Activated naive CD4-positive, alpha-beta T cell treated with anti-CD3 and anti-CD28 coated beads, Interleukin-2, amount 10 ng/mL, durations not matched to agents 7 days and 5 days (primary cell): Measurements from ENCODE around the gene ABCA9.
A peak's percentile ranks its signal among the peaks of the same experiment; 100 is the strongest.
"Not testable (repeated sequence)": the region's sequence is repeated elsewhere in the genome, so short reads cannot be mapped to it uniquely, and the experiment has no call there.

ENCODE experiments used
- CTCF ChIA-PET: fragments of 350-600 bp; sonication (Branson Sonifier 250); formaldehyde crosslinking; loops from one replicate; lab custom pipeline; 2021; ENCODE audit warnings: antibody characterized with exemption; lab: Charles Lee
- DNase-seq: peaks from one replicate; pipeline ENCODE4 v3.0.0-alpha.2; 2020
- H3K27ac Mint-ChIP-seq: one replicate; pipeline ENCODE4 v1.8.0; 2021; ENCODE audit warnings: mild to moderate bottlenecking, moderate library complexity, mixed read lengths
- H3K27me3 Mint-ChIP-seq: one replicate; pipeline ENCODE4 v1.8.0; 2021; ENCODE audit warnings: mild to moderate bottlenecking, mixed read lengths
- H3K36me3 Mint-ChIP-seq: one replicate; pipeline ENCODE4 v1.8.0; 2021; ENCODE audit warnings: mixed read lengths
- H3K4me1 Mint-ChIP-seq: one replicate; pipeline ENCODE4 v1.8.0; 2021; ENCODE audit warnings: mixed read lengths
- H3K4me3 Mint-ChIP-seq: one replicate; pipeline ENCODE4 v1.8.0; 2021; ENCODE audit warnings: mild to moderate bottlenecking, moderate library complexity, mixed read lengths
- H3K9me3 Mint-ChIP-seq: one replicate; pipeline ENCODE4 v1.8.0; 2021; ENCODE audit warnings: mixed read lengths

The ABCA9 gene

GRCh38 chr17:69075823-69076222, 15.1 kb upstream of the ABCA9 start:
- peaks cover 29% of the 10 kb centered on the region for H3K9me3 Mint-ChIP-seq
- H3K27me3 Mint-ChIP-seq = peaks cover 11% of the 10 kb centered on the region
- H3K36me3 Mint-ChIP-seq = peaks cover 11% of the 10 kb centered on the region
- H3K4me3 Mint-ChIP-seq = no peak overlapping the region
- peaks cover 11% of the 10 kb centered on the region for H3K4me1 Mint-ChIP-seq
- DNase-seq = no peak
- no peak overlapping the region for H3K27ac Mint-ChIP-seq
- CTCF ChIA-PET = no interaction called here

- H3K27ac Mint-ChIP-seq, H3K4me3 Mint-ChIP-seq, CTCF ChIA-PET, DNase-seq: not testable (repeated sequence)
- Mint-ChIP-seq H3K36me3 (peaks cover 13% of the 10 kb centered on the region), H3K4me1 (peaks cover 17% of the 10 kb centered on the region), H3K27me3 (peaks cover 18% of the 10 kb centered on the region), H3K9me3 (peaks cover 30% of the 10 kb centered on the region)
These were observed 12.7 kb upstream of the ABCA9 start for GRCh38 chr17:69073392-69073791.

GRCh38 chr17:69072803-69073256, 12.1 kb upstream of the ABCA9 start:
- Mint-ChIP-seq H3K27me3 (peaks cover 18% of the 10 kb centered on the region), H3K36me3 (peaks cover 13% of the 10 kb centered on the region), H3K9me3 (peaks cover 30% of the 10 kb centered on the region), H3K4me1 (peaks cover 21% of the 10 kb centered on the region)
- H3K4me3 Mint-ChIP-seq, CTCF ChIA-PET, H3K27ac Mint-ChIP-seq, DNase-seq: not testable (repeated sequence)

GRCh38 chr17:69071233-69071586, 10.5 kb upstream of the ABCA9 start:
- peaks cover 18% of the 10 kb centered on the region for H3K27me3 Mint-ChIP-seq
- H3K4me3 Mint-ChIP-seq = not testable (repeated sequence)

GRCh38 chr17:69070378-69071232, 9.9 kb upstream of the ABCA9 start:
- peaks cover 21% of the 10 kb centered on the region for H3K27me3 Mint-ChIP-seq
- H3K4me1 Mint-ChIP-seq = peaks cover 40% of the 10 kb centered on the region
- CTCF ChIA-PET = not testable (repeated sequence)
- peak overlapping the region; percentile 84 for H3K27ac Mint-ChIP-seq
- peak overlapping the region; percentile 43 for H3K4me3 Mint-ChIP-seq
- peaks cover 13% of the 10 kb centered on the region for H3K36me3 Mint-ChIP-seq
- DNase-seq = peak; percentile 46
- H3K9me3 Mint-ChIP-seq = peaks cover 24% of the 10 kb centered on the region

More at GRCh38 chr17:69071233-69071586, 10.5 kb upstream of the ABCA9 start:
- Mint-ChIP-seq H3K36me3 (peaks cover 13% of the 10 kb centered on the region), H3K4me1 (peaks cover 34% of the 10 kb centered on the region), H3K27ac (peak overlapping the region; percentile 84), H3K9me3 (peaks cover 29% of the 10 kb centered on the region)
- DNase-seq, CTCF ChIA-PET: not testable (repeated sequence)

- CTCF ChIA-PET = no interaction called here
- DNase-seq = no peak
- Mint-ChIP-seq H3K27ac (no peak overlapping the region), H3K27me3 (peaks cover 26% of the 10 kb centered on the region), H3K4me1 (peaks cover 52% of the 10 kb centered on the region), H3K36me3 (peaks cover 13% of the 10 kb centered on the region), H3K4me3 (no peak overlapping the region), H3K9me3 (peaks cover 24% of the 10 kb centered on the region)
These were observed 8.6 kb upstream of the ABCA9 start for GRCh38 chr17:69069226-69069750.

GRCh38 chr17:69067274-69068047, 6.7 kb upstream of the ABCA9 start:
- CTCF ChIA-PET = no interaction called here
- Mint-ChIP-seq H3K9me3 (peaks cover 12% of the 10 kb centered on the region), H3K36me3 (peaks cover 8% of the 10 kb centered on the region), H3K27ac (no peak overlapping the region), H3K27me3 (peaks cover 26% of the 10 kb centered on the region), H3K4me3 (no peak overlapping the region), H3K4me1 (peaks cover 53% of the 10 kb centered on the region)
- no peak for DNase-seq

- Mint-ChIP-seq H3K27ac (peak overlapping the region; percentile 70), H3K4me1 (peaks cover 49% of the 10 kb centered on the region), H3K9me3 (peaks cover 6% of the 10 kb centered on the region), H3K4me3 (peak overlapping the region; percentile 38), H3K36me3 (peaks cover 3% of the 10 kb centered on the region), H3K27me3 (peaks cover 26% of the 10 kb centered on the region)
- CTCF ChIA-PET = no interaction called here
- no peak for DNase-seq
These were observed 5.8 kb upstream of the ABCA9 start for GRCh38 chr17:69066482-69066881.

GRCh38 chr17:69065113-69065512, 4.4 kb upstream of the ABCA9 start:
- Mint-ChIP-seq H3K36me3 (no peaks in the 10 kb centered on the region), H3K4me1 (peaks cover 37% of the 10 kb centered on the region), H3K27me3 (peaks cover 18% of the 10 kb centered on the region), H3K9me3 (peaks cover 2% of the 10 kb centered on the region), H3K4me3 (no peak overlapping the region), H3K27ac (no peak overlapping the region)
- CTCF ChIA-PET = no interaction called here
- no peak for DNase-seq

GRCh38 chr17:69064476-69064875, 3.7 kb upstream of the ABCA9 start:
- CTCF ChIA-PET = no interaction called here
- peaks cover 18% of the 10 kb centered on the region for H3K27me3 Mint-ChIP-seq
- H3K9me3 Mint-ChIP-seq = peaks cover 2% of the 10 kb centered on the region
- H3K4me3 Mint-ChIP-seq = no peak overlapping the region
- DNase-seq = no peak
- peaks cover 37% of the 10 kb centered on the region for H3K4me1 Mint-ChIP-seq
- H3K36me3 Mint-ChIP-seq = no peaks in the 10 kb centered on the region
- H3K27ac Mint-ChIP-seq = no peak overlapping the region

- H3K4me3 Mint-ChIP-seq = no peak overlapping the region
- no peak overlapping the region for H3K27ac Mint-ChIP-seq
- CTCF ChIA-PET = no interaction called here
- no peak for DNase-seq
- peaks cover 2% of the 10 kb centered on the region for H3K9me3 Mint-ChIP-seq
- H3K36me3 Mint-ChIP-seq = no peaks in the 10 kb centered on the region
- H3K27me3 Mint-ChIP-seq = peaks cover 18% of the 10 kb centered on the region
- H3K4me1 Mint-ChIP-seq = peaks cover 37% of the 10 kb centered on the region
These were observed 3.3 kb upstream of the ABCA9 start for GRCh38 chr17:69064001-69064400.

- H3K27ac Mint-ChIP-seq = no peak overlapping the region
- no peak for DNase-seq
- CTCF ChIA-PET = no interaction called here
- peaks cover 18% of the 10 kb centered on the region for H3K27me3 Mint-ChIP-seq
- H3K36me3 Mint-ChIP-seq = no peaks in the 10 kb centered on the region
- H3K4me1 Mint-ChIP-seq = peaks cover 34% of the 10 kb centered on the region
- H3K4me3 Mint-ChIP-seq = no peak overlapping the region
- H3K9me3 Mint-ChIP-seq = peaks cover 2% of the 10 kb centered on the region
These were observed 2.3 kb upstream of the ABCA9 start for GRCh38 chr17:69062860-69063581.

GRCh38 chr17:69061721-69062556, 1.2 kb upstream of the ABCA9 start:
- Mint-ChIP-seq H3K4me1 (peaks cover 24% of the 10 kb centered on the region), H3K27ac (no peak overlapping the region)

More at GRCh38 chr17:69061721-69062556, 1.2 kb upstream of the ABCA9 start:
- H3K9me3 Mint-ChIP-seq = peaks cover 2% of the 10 kb centered on the region
- H3K36me3 Mint-ChIP-seq = no peaks in the 10 kb centered on the region
- CTCF ChIA-PET = no interaction called here
- DNase-seq = no peak
- H3K4me3 Mint-ChIP-seq = no peak overlapping the region
- peaks cover 14% of the 10 kb centered on the region for H3K27me3 Mint-ChIP-seq
